IPS DF 6.9 (cell line): Measurements from ENCODE around the gene TMEM167B.
"Not testable (repeated sequence)": the region's sequence is repeated elsewhere in the genome, so short reads cannot be mapped to it uniquely, and the experiment has no call there.

Experiments used
- DNase-seq: peaks from one replicate; pipeline ENCODE4 v3.0.0-alpha.2; 2013; ENCODE audit warnings: low read depth, low spot score
- H3K27ac ChIP-seq: one replicate; pipeline ENCODE4 v1.5.1; 2013; ENCODE audit warnings: low read length, control low read depth
- H3K27me3 ChIP-seq: 2 replicates; pipeline ENCODE4 v1.6.1; 2013; ENCODE audit warnings: mild to moderate bottlenecking, low read length; ENCODE audit not compliant: control insufficient read depth, insufficient read depth
- H3K36me3 ChIP-seq: 2 replicates; pipeline ENCODE4 v1.6.1; 2013; ENCODE audit warnings: low read length; ENCODE audit not compliant: control insufficient read depth, insufficient read depth
- H3K4me1 ChIP-seq: 2 replicates; pipeline ENCODE4 v1.6.1; 2013; ENCODE audit warnings: low read length; ENCODE audit not compliant: control insufficient read depth, insufficient read depth
- H3K4me3 ChIP-seq: 2 replicates; pipeline ENCODE4 v1.5.1; 2013; ENCODE audit warnings: mild to moderate bottlenecking, low read length
- H3K9me3 ChIP-seq: 2 replicates; pipeline ENCODE4 v1.6.1; 2013; ENCODE audit warnings: low read length, inconsistent platforms; ENCODE audit not compliant: control insufficient read depth, insufficient read depth
- WGBS: extraction: QIAGEN DNeasy Blood & Tissue Kit; methylation state at CpG from one replicate; pipeline ENCODE4 v1.1.7; 2013; ENCODE audit warnings: mixed read lengths, missing lambda C conversion rate; ENCODE audit not compliant: insufficient read length, insufficient coverage; 5-methylcytosine and 5-hydroxymethylcytosine counted together

TMEM167B gene

GRCh38 chr1:109133815-109134214 is 43.3 kb downstream of the TMEM167B start:
- Histone ChIP-seq H3K27me3 (no peaks in the 10 kb centered on the region), H3K4me1 (no peaks in the 10 kb centered on the region), H3K36me3 (no peaks in the 10 kb centered on the region), H3K27ac (no peak overlapping the region), H3K9me3 (no peaks in the 10 kb centered on the region), H3K4me3 (no peak overlapping the region)
- no peak for DNase-seq
- WGBS, result no CpG with 5 or more reads among the region's 2 CpGs

GRCh38 chr1:109134423-109134822 is 43.9 kb downstream of the TMEM167B start:
- WGBS, result no CpG with 5 or more reads among the region's 7 CpGs
- Histone ChIP-seq H3K4me3 (no peak overlapping the region), H3K36me3 (no peaks in the 10 kb centered on the region), H3K9me3 (no peaks in the 10 kb centered on the region), H3K27ac (no peak overlapping the region), H3K4me1 (no peaks in the 10 kb centered on the region), H3K27me3 (no peaks in the 10 kb centered on the region)
- DNase-seq, result no peak

- H3K27ac ChIP-seq, result no peak overlapping the region
- no peak for DNase-seq
- no CpG with 5 or more reads among the region's 3 CpGs for WGBS
Observed at GRCh38 chr1:109135940-109136339, 45.4 kb downstream of the TMEM167B start.

GRCh38 chr1:109136766-109137165 is 46.2 kb downstream of the TMEM167B start:
- Histone ChIP-seq H3K9me3 (no peaks in the 10 kb centered on the region), H3K36me3 (no peaks in the 10 kb centered on the region), H3K27me3 (no peaks in the 10 kb centered on the region), H3K4me1 (no peaks in the 10 kb centered on the region), H3K27ac (no peak overlapping the region), H3K4me3 (no peak overlapping the region)
- no CpG with 5 or more reads among the region's 6 CpGs for WGBS
- DNase-seq, result no peak

More at GRCh38 chr1:109135940-109136339, 45.4 kb downstream of the TMEM167B start:
- no peaks in the 10 kb centered on the region for H3K4me1 ChIP-seq
- H3K4me3 ChIP-seq, result no peak overlapping the region
- no peaks in the 10 kb centered on the region for H3K27me3 ChIP-seq
- no peaks in the 10 kb centered on the region for H3K9me3 ChIP-seq
- no peaks in the 10 kb centered on the region for H3K36me3 ChIP-seq

GRCh38 chr1:109137958-109138357 is 47.4 kb downstream of the TMEM167B start:
- no CpG with 5 or more reads among the region's 3 CpGs for WGBS
- H3K27me3 ChIP-seq, result no peaks in the 10 kb centered on the region
- no peak overlapping the region for H3K4me3 ChIP-seq
- no peaks in the 10 kb centered on the region for H3K4me1 ChIP-seq
- no peaks in the 10 kb centered on the region for H3K9me3 ChIP-seq
- no peak for DNase-seq
- H3K27ac ChIP-seq, result no peak overlapping the region
- no peaks in the 10 kb centered on the region for H3K36me3 ChIP-seq

GRCh38 chr1:109138358-109138757 is 47.8 kb downstream of the TMEM167B start:
- H3K4me3 ChIP-seq, result no peak overlapping the region
- WGBS, result no CpG with 5 or more reads among the region's 3 CpGs
- H3K4me1 ChIP-seq, result no peaks in the 10 kb centered on the region
- no peaks in the 10 kb centered on the region for H3K9me3 ChIP-seq
- no peaks in the 10 kb centered on the region for H3K36me3 ChIP-seq
- H3K27me3 ChIP-seq, result no peaks in the 10 kb centered on the region
- H3K27ac ChIP-seq, result no peak overlapping the region
- no peak for DNase-seq

GRCh38 chr1:109140392-109140791 is 49.8 kb downstream of the TMEM167B start:
- no CpG with 5 or more reads among the region's 3 CpGs for WGBS
- H3K4me1 ChIP-seq, result no peaks in the 10 kb centered on the region

GRCh38 chr1:109142260-109142659 is 51.7 kb downstream of the TMEM167B start:
- H3K4me1 ChIP-seq, result no peaks in the 10 kb centered on the region
- WGBS, result no CpG with 5 or more reads among the region's 5 CpGs
- no peaks in the 10 kb centered on the region for H3K27me3 ChIP-seq
- no peaks in the 10 kb centered on the region for H3K36me3 ChIP-seq
- H3K9me3 ChIP-seq, result no peaks in the 10 kb centered on the region
- DNase-seq, result no peak
- no peak overlapping the region for H3K4me3 ChIP-seq
- H3K27ac ChIP-seq, result no peak overlapping the region

More at GRCh38 chr1:109140392-109140791, 49.8 kb downstream of the TMEM167B start:
- H3K27ac ChIP-seq, result no peak overlapping the region
- no peaks in the 10 kb centered on the region for H3K36me3 ChIP-seq
- H3K4me3 ChIP-seq, result no peak overlapping the region
- no peaks in the 10 kb centered on the region for H3K9me3 ChIP-seq
- DNase-seq, result no peak
- H3K27me3 ChIP-seq, result no peaks in the 10 kb centered on the region

- not testable (repeated sequence) for H3K4me1 ChIP-seq, H3K36me3 ChIP-seq, H3K4me3 ChIP-seq, DNase-seq, H3K27ac ChIP-seq, H3K27me3 ChIP-seq, H3K9me3 ChIP-seq
- WGBS, result no CpG with 5 or more reads among the region's 6 CpGs
Observed at GRCh38 chr1:109142725-109143124, 52.2 kb downstream of the TMEM167B start.
